Panc1 (cell line): Measurements from ENCODE around the gene PDZRN4. TPM values are rescaled to one million over a fixed set of nuclear protein-coding genes. Genes with fewer than 3 reads are reported as not detected.
A peak's percentile ranks its signal among the peaks of the same experiment; 100 is the strongest.

Experiments
- ATAC-seq: fragments of 200-7000 bp; cut with Tn5 transposase; 2 replicates; pipeline ENCODE4 v1.9.1; 2020; ENCODE audit warnings: mild to moderate bottlenecking, moderate library complexity
- BruUV-seq: library from RNA; stranded (reverse); fragments of 400-500 nt; replicated peaks from 2 replicates; lab custom pipeline; 2021; lab: Mats Ljungman, UMichigan
- CTCF ChIA-PET: fragments of 300-600 bp; sonication (Branson Sonifier 250); formaldehyde crosslinking; loops from one replicate; lab custom pipeline; 2022; ENCODE audit warnings: antibody characterized with exemption; lab: Charles Lee
- POLR2A ChIA-PET: fragments of 300-600 bp; sonication (Branson Sonifier 250); formaldehyde crosslinking; loops from one replicate; lab custom pipeline; 2022; ENCODE audit warnings: antibody characterized with exemption; lab: Charles Lee
- DNase-seq: peaks from one replicate; pipeline ENCODE4 v3.0.0-alpha.2; 2010; ENCODE audit warnings: low read depth, low spot score
- H3K27ac ChIP-seq: 2 replicates; pipeline ENCODE4 v1.5.1; 2011; ENCODE audit warnings: mild to moderate bottlenecking, low read length, inconsistent platforms
- H3K27me3 ChIP-seq: fragments of 200-500 bp; sonication (Bioruptor generic); 2 replicates; pipeline ENCODE4 v1.6.0; 2014; ENCODE audit warnings: low read length, inconsistent platforms; ENCODE audit not compliant: control insufficient read depth, insufficient read depth
- H3K36me3 ChIP-seq: fragments of 200-500 bp; sonication (Bioruptor generic); 2 replicates; pipeline ENCODE4 v1.5.1; 2014; ENCODE audit warnings: inconsistent platforms, mild to moderate bottlenecking, low read length, moderate library complexity; ENCODE audit not compliant: control insufficient read depth, insufficient read depth
- H3K4me1 ChIP-seq: 2 replicates; pipeline ENCODE4 v1.5.1; 2011; ENCODE audit warnings: inconsistent platforms, mild to moderate bottlenecking, low read length, moderate library complexity; ENCODE audit not compliant: control insufficient read depth, insufficient read depth
- H3K4me3 ChIP-seq, 2 experiments: 2 replicates each; pipeline ENCODE4 v1.5.1; 2011 to 2012; ENCODE audit warnings: low read depth in 2 of 2, low read length in 2 of 2, mild to moderate bottlenecking in 2 of 2, inconsistent platforms in 1 of 2, moderate library complexity in 1 of 2
- H3K9me3 ChIP-seq: fragments of 200-500 bp; sonication (Bioruptor generic); 2 replicates; pipeline ENCODE4 v1.5.1; 2014; ENCODE audit warnings: low read depth, mild to moderate bottlenecking, inconsistent platforms, low read length, moderate library complexity; ENCODE audit not compliant: control insufficient read depth, insufficient read depth
- CTCF ChIP-seq: fragments of 450-650 bp; IDR thresholded peaks from 2 replicates; pipeline ENCODE4 v1.5.1; 2017; ENCODE audit warnings: mild to moderate bottlenecking
- POLR2AphosphoS5 ChIP-seq: IDR thresholded peaks from 2 replicates; pipeline ENCODE4 v1.6.1; 2012; ENCODE audit warnings: mild to moderate bottlenecking, low read depth, low read length, moderate library complexity
- SIN3A ChIP-seq: IDR thresholded peaks from 2 replicates; pipeline ENCODE4 v1.6.1; 2012; ENCODE audit warnings: low read depth, mild to moderate bottlenecking, low read length, moderate library complexity, borderline replicate concordance; ENCODE audit not compliant: insufficient read depth
- TCF7L2 ChIP-seq: IDR thresholded peaks from 2 replicates; pipeline ENCODE4 v1.6.1; 2011; ENCODE audit warnings: mild to moderate bottlenecking, low read depth, low read length, inconsistent platforms
- in situ Hi-C: cut with HindIII; loops from 2 replicates; pipeline ENCODE4 v1.10.0; 2016; ENCODE audit warnings: low sequenced_read_pairs, low pct_unique_long_range_greater_than_20kb
- intact Hi-C: fragments of 100-400 bp; cut with micrococcal nuclease; formaldehyde crosslinking; loops from one replicate; pipeline ENCODE4 v1.10.0; 2022; ENCODE audit not compliant: unreplicated experiment
- total RNA-seq: library from RNA; stranded (reverse); gene quantifications from one replicate; pipeline ENCODE4 v1.2.1, GENCODE V29; 2021; ENCODE audit not compliant: unreplicated experiment
- TF ChIP-seq, protein P1 (sequence below), 2 experiments: IDR thresholded peaks; 2 replicates each; pipeline ENCODE4 v1.6.1; 2011 to 2012; ENCODE audit warnings: low read depth in 2 of 2, control low read depth in 1 of 2, low read length in 1 of 2, mild to moderate bottlenecking in 1 of 2, moderate library complexity in 1 of 2; ENCODE audit not compliant: insufficient read depth in 1 of 2

PDZRN4 gene
- total RNA-seq, 1 experiment from 2014 or later = not detected

DNA sequence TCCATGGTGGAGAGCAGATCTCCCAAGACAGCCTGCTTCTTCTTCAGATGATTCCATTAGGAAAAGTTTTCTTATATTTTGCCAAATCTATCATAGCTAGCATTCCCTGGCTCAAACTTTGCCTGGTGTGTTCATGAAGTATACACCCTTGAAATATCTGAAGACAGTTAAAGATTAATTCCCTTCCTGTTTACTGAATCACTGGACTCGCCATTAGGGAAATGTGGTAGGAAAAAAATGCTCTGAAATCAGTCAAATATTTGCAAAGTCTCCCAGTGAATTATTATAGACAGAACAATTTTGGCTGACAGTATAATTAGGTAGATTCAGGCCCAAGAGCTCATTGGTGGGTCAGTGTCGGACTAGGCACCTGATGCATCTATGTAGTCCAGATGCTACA, 86.5 kb downstream of the PDZRN4 start:
- no peaks in the 10 kb centered on the region for H3K27me3 ChIP-seq
- intact Hi-C loops = no loop called here
- DNase-seq (no peak), ATAC-seq (no peak)
- POLR2A ChIA-PET = no interaction called here
- no peak overlapping the region for H3K27ac ChIP-seq
- CTCF ChIA-PET = no interaction called here
- no peak for TF ChIP-seq SIN3A
- TF ChIP-seq, protein P1, sequence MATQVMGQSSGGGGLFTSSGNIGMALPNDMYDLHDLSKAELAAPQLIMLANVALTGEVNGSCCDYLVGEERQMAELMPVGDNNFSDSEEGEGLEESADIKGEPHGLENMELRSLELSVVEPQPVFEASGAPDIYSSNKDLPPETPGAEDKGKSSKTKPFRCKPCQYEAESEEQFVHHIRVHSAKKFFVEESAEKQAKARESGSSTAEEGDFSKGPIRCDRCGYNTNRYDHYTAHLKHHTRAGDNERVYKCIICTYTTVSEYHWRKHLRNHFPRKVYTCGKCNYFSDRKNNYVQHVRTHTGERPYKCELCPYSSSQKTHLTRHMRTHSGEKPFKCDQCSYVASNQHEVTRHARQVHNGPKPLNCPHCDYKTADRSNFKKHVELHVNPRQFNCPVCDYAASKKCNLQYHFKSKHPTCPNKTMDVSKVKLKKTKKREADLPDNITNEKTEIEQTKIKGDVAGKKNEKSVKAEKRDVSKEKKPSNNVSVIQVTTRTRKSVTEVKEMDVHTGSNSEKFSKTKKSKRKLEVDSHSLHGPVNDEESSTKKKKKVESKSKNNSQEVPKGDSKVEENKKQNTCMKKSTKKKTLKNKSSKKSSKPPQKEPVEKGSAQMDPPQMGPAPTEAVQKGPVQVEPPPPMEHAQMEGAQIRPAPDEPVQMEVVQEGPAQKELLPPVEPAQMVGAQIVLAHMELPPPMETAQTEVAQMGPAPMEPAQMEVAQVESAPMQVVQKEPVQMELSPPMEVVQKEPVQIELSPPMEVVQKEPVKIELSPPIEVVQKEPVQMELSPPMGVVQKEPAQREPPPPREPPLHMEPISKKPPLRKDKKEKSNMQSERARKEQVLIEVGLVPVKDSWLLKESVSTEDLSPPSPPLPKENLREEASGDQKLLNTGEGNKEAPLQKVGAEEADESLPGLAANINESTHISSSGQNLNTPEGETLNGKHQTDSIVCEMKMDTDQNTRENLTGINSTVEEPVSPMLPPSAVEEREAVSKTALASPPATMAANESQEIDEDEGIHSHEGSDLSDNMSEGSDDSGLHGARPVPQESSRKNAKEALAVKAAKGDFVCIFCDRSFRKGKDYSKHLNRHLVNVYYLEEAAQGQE (IDR thresholded peaks at IDR 0.05; ENCODE audit: insufficient read depth in 1 of 2, low read depth in 2 of 2, low read length in 1 of 2) = no peak
- no peak for TF ChIP-seq POLR2AphosphoS5
- no peak for TF ChIP-seq TCF7L2
- no peak for TF ChIP-seq CTCF
- no TSS peak for BruUV-seq
- no peaks in the 10 kb centered on the region for H3K4me1 ChIP-seq
- H3K9me3 ChIP-seq = no peaks in the 10 kb centered on the region
- H3K36me3 ChIP-seq = no peaks in the 10 kb centered on the region
- H3K4me3 ChIP-seq = no peak overlapping the region
- in situ Hi-C loops = no loop called here

GRCh38 chr12:41277100-41277945, 89.2 kb downstream of the PDZRN4 start:
- intact Hi-C loops (no loop called here), in situ Hi-C loops (no loop called here)
- TF ChIP-seq CTCF (peak; percentile 70), TCF7L2 (no peak), POLR2AphosphoS5 (no peak)
- no peaks in the 10 kb centered on the region for H3K27me3 ChIP-seq
- DNase-seq = peak; percentile 24
- H3K27ac ChIP-seq = no peak overlapping the region
- no peak overlapping the region for H3K4me3 ChIP-seq
- no peaks in the 10 kb centered on the region for H3K9me3 ChIP-seq
- ATAC-seq = no peak
- no TSS peak for BruUV-seq
- ChIA-PET CTCF (interaction anchor here (0.5 to 1.8 kb wide), 2 partner anchors 317 to 747 kb away, joined by 3 to 14 read pairs; no protein-coding TSS in a partner anchor), POLR2A (no interaction called here)
- no peaks in the 10 kb centered on the region for H3K36me3 ChIP-seq
- H3K4me1 ChIP-seq = no peaks in the 10 kb centered on the region
